ENCODE results near the gene SLC22A17. TPM values are rescaled to one million over a fixed set of nuclear protein-coding genes. Genes with fewer than 3 reads are reported as not detected.
A peak's percentile ranks its signal among the peaks of the same experiment; 100 is the strongest.

SLC22A17 gene
- total and polyA plus RNA-seq, 9 of the 15 experiments (the other 6 are each of a cell fraction or from before 2014, with no cell fraction given), result 0.07 to 0.09 TPM; not detected in 7

DNA sequence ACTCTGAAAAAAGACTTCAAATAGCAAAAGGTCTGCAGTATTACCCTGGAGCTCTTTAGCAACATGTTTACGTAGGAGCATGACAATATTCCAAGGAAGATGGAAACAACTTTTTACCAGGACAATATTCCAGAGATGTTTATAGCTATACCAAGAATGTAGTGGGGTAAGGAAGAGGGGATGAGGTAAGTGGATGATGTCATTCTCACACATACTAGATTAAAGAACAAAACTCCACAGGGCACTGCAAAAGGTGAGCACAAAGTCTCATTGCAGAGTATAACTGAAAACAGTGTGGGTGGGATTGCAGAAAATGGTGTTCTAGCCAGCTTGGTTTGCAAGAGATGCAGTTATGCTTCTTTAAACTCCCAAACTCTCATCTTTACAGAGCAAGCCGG lies 32.6 kb upstream of the SLC22A17 start:
- Histone ChIP-seq H3K27me3 (ENCODE audit: control insufficient read depth in 2 of 2, insufficient read depth in 2 of 2, low read length in 2 of 2) (peaks cover 16 to 64% of the 10 kb centered on the region in 2 experiments; a peak in 4 of 5 replicates), H3K9me1 (ENCODE audit: control insufficient read depth, insufficient read depth, low read length) (no peaks in the 10 kb centered on the region), H3K4me3 (no peak overlapping the region), H3K9ac (ENCODE audit: insufficient read depth in 1 of 2, low read depth in 2 of 2, low read length in 2 of 2) (no peak overlapping the region), H3K9me3 (replicated peaks; ENCODE audit: control insufficient read depth, insufficient read depth, low read depth, low read length) (no peaks in the 10 kb centered on the region), H3K36me3 (ENCODE audit: control insufficient read depth, insufficient read depth, low read length) (no peaks in the 10 kb centered on the region), H3K4me1 (replicated peaks in 1 of 2; ENCODE audit: control insufficient read depth in 2 of 2, insufficient read depth in 2 of 2, low read length in 2 of 2) (peaks cover 0 to 15% of the 10 kb centered on the region in 2 experiments; a peak in 2 of 5 replicates), H3K4me2 (ENCODE audit: insufficient read depth, low read length) (no peak overlapping the region), H3K27ac (ENCODE audit: extremely low read depth, low read depth, low read length) (no peak overlapping the region), H3K79me2 (ENCODE audit: control insufficient read depth, insufficient read depth, low read length) (no peaks in the 10 kb centered on the region), H4K20me1 (replicated peaks; ENCODE audit: control insufficient read depth, insufficient read depth, low read length) (no peaks in the 10 kb centered on the region; the same call in 1 of the 2 replicates), H2AFZ (ENCODE audit: low read depth, low read length) (no peak overlapping the region)
- ChIA-PET POLR2A (interaction anchor here (0.7 to 1.6 kb wide), 5 partner anchors 10 to 192 kb away, joined by 3 to 5 read pairs (median 5); partner anchors contain the start of gene IL25), CTCF (ENCODE audit: low intra/inter-chr PET ratio) (no interaction called here)
- no peak for FAIRE-seq
- WGBS (ENCODE audit: insufficient coverage, low coverage, missing lambda C conversion rate), result 13% methylated on average over 2 of the region's 2 CpGs
- in situ Hi-C loops (cut with MboI) (loop anchor here (10.0 kb wide), 1 partner anchor 120 kb away; no protein-coding TSS in a partner anchor), intact Hi-C loops (cut with micrococcal nuclease) (no loop called here)
- no peak for TF ChIP-seq TAF1 (IDR thresholded peaks at IDR 0.05; ENCODE audit: control insufficient read depth, extremely low read depth, insufficient read depth, low read length, severe bottlenecking)
- TF ChIP-seq, protein P1, sequence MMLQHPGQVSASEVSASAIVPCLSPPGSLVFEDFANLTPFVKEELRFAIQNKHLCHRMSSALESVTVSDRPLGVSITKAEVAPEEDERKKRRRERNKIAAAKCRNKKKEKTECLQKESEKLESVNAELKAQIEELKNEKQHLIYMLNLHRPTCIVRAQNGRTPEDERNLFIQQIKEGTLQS (IDR thresholded peaks at IDR 0.05), result peak; percentile 44; the same call in 1 of the 2 replicates
- TF ChIP-seq, protein P1 (CRISPR knock-in tag; conservative IDR thresholded peaks at IDR 0.05), result no peak
- no peak for DNase-seq (ENCODE audit: extremely low read depth in 1 of 4, low spot score in 3 of 4)
- no peak for ATAC-seq
- BruUV-seq (replicated peaks), result no TSS peak
